HepG2 (cell line): Measurements from ENCODE around the gene SYT1.

Experiments used
- CREB1 ChIP-seq, 2 experiments: fragments of 450-650 bp in 1 of 2; IDR thresholded peaks; 2 replicates each; pipeline ENCODE4 v1.6.1; 2016 to 2017; ENCODE audit warnings: control low read depth in 1 of 2, mild to moderate bottlenecking in 1 of 2, missing compliant biosample characterization in 1 of 2, missing genetic modification characterization in 1 of 2
- FOSL2 ChIP-seq: sonication (generic); formaldehyde crosslinking; IDR thresholded peaks from 2 replicates; pipeline ENCODE4 v1.4.0; 2020; ENCODE audit warnings: missing genetic modification reagents
- GATAD2A ChIP-seq: IDR thresholded peaks from 2 replicates; pipeline ENCODE4 v1.6.1; 2016
- MZF1 ChIP-seq: sonication (generic); formaldehyde crosslinking; IDR thresholded peaks from 2 replicates; pipeline ENCODE4 v1.8.1; 2023; ENCODE audit warnings: mild to moderate bottlenecking, missing genetic modification reagents, borderline replicate concordance
- POLR2AphosphoS5 ChIP-seq: IDR thresholded peaks from 2 replicates; pipeline ENCODE4 v1.6.1; 2012; ENCODE audit warnings: low read depth, low read length
- ZNF10 ChIP-seq: sonication (generic); formaldehyde crosslinking; IDR thresholded peaks from 2 replicates; pipeline ENCODE4 v1.4.0; 2020; ENCODE audit warnings: mild to moderate bottlenecking, low read depth, missing genetic modification reagents, borderline replicate concordance
- ZNF549 ChIP-seq: sonication (generic); formaldehyde crosslinking; IDR thresholded peaks from 2 replicates; pipeline ENCODE4 v1.5.0; 2020; ENCODE audit warnings: missing genetic modification reagents
- ZNF768 ChIP-seq: sonication (generic); formaldehyde crosslinking; IDR thresholded peaks from 2 replicates; pipeline ENCODE4 v1.4.0; 2020; ENCODE audit warnings: missing genetic modification reagents
- TF ChIP-seq, protein P1 (sequence below): sonication (generic); formaldehyde crosslinking; IDR thresholded peaks from 2 replicates; pipeline ENCODE4 v1.5.0; 2020; ENCODE audit warnings: mild to moderate bottlenecking, missing genetic modification reagents, moderate library complexity
- TF ChIP-seq, protein P2 (sequence below): sonication (generic); formaldehyde crosslinking; IDR thresholded peaks from 2 replicates; pipeline ENCODE4 v1.4.0; 2020; ENCODE audit warnings: mild to moderate bottlenecking, missing genetic modification reagents
- TF ChIP-seq, protein P3 (sequence below): sonication (generic); formaldehyde crosslinking; IDR thresholded peaks from 2 replicates; pipeline ENCODE4 v1.4.0; 2020; ENCODE audit warnings: mild to moderate bottlenecking, missing genetic modification reagents
- TF ChIP-seq, protein P4 (sequence below): IDR thresholded peaks from 2 replicates; pipeline ENCODE4 v1.6.1; 2018; ENCODE audit warnings: missing genetic modification reagents, mild to moderate bottlenecking, missing compliant biosample characterization

DNA sequence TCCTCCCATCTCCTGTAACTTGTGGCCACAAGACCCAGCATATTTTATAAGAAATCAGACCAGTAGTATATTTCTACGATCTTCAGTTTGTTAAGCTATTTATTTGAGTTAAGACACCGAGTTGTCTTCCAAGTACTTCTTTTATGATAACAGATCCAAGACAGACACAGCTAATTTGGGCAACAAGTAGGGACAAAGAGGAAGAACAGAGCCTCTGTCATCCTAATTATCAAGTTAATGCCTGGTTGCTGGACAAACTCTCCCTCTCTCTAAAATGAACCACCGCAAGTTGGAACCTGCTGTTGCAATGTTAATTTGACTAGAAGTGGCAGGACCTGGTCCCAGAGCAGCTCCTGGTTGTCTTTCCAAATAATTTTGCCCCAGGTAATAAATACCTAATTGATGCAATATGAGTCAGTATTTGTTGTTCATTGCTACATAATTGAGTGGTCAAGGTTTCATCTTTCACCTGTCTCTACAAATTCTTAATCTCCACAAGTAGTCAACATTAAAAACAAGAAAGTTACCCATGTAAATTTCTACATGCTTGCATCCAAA is 502.5 kb downstream of the SYT1 start:
- TF ChIP-seq, protein P1, sequence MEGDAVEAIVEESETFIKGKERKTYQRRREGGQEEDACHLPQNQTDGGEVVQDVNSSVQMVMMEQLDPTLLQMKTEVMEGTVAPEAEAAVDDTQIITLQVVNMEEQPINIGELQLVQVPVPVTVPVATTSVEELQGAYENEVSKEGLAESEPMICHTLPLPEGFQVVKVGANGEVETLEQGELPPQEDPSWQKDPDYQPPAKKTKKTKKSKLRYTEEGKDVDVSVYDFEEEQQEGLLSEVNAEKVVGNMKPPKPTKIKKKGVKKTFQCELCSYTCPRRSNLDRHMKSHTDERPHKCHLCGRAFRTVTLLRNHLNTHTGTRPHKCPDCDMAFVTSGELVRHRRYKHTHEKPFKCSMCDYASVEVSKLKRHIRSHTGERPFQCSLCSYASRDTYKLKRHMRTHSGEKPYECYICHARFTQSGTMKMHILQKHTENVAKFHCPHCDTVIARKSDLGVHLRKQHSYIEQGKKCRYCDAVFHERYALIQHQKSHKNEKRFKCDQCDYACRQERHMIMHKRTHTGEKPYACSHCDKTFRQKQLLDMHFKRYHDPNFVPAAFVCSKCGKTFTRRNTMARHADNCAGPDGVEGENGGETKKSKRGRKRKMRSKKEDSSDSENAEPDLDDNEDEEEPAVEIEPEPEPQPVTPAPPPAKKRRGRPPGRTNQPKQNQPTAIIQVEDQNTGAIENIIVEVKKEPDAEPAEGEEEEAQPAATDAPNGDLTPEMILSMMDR, result no peak
- TF ChIP-seq, protein P2, sequence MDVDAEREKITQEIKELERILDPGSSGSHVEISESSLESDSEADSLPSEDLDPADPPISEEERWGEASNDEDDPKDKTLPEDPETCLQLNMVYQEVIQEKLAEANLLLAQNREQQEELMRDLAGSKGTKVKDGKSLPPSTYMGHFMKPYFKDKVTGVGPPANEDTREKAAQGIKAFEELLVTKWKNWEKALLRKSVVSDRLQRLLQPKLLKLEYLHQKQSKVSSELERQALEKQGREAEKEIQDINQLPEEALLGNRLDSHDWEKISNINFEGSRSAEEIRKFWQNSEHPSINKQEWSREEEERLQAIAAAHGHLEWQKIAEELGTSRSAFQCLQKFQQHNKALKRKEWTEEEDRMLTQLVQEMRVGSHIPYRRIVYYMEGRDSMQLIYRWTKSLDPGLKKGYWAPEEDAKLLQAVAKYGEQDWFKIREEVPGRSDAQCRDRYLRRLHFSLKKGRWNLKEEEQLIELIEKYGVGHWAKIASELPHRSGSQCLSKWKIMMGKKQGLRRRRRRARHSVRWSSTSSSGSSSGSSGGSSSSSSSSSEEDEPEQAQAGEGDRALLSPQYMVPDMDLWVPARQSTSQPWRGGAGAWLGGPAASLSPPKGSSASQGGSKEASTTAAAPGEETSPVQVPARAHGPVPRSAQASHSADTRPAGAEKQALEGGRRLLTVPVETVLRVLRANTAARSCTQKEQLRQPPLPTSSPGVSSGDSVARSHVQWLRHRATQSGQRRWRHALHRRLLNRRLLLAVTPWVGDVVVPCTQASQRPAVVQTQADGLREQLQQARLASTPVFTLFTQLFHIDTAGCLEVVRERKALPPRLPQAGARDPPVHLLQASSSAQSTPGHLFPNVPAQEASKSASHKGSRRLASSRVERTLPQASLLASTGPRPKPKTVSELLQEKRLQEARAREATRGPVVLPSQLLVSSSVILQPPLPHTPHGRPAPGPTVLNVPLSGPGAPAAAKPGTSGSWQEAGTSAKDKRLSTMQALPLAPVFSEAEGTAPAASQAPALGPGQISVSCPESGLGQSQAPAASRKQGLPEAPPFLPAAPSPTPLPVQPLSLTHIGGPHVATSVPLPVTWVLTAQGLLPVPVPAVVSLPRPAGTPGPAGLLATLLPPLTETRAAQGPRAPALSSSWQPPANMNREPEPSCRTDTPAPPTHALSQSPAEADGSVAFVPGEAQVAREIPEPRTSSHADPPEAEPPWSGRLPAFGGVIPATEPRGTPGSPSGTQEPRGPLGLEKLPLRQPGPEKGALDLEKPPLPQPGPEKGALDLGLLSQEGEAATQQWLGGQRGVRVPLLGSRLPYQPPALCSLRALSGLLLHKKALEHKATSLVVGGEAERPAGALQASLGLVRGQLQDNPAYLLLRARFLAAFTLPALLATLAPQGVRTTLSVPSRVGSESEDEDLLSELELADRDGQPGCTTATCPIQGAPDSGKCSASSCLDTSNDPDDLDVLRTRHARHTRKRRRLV (CRISPR knock-in tag), result no peak
- TF ChIP-seq CREB1 (IDR thresholded peaks at IDR 0.05) (no peak), CREB1 (CRISPR knock-in tag; IDR thresholded peaks at IDR 0.05) (no peak), MZF1 (CRISPR knock-in tag) (no peak), GATAD2A (CRISPR knock-in tag) (no peak), FOSL2 (CRISPR knock-in tag) (no peak), ZNF768 (CRISPR knock-in tag) (no peak), ZNF10 (no peak), ZNF549 (CRISPR knock-in tag) (no peak), POLR2AphosphoS5 (no peak)
- TF ChIP-seq, protein P3, sequence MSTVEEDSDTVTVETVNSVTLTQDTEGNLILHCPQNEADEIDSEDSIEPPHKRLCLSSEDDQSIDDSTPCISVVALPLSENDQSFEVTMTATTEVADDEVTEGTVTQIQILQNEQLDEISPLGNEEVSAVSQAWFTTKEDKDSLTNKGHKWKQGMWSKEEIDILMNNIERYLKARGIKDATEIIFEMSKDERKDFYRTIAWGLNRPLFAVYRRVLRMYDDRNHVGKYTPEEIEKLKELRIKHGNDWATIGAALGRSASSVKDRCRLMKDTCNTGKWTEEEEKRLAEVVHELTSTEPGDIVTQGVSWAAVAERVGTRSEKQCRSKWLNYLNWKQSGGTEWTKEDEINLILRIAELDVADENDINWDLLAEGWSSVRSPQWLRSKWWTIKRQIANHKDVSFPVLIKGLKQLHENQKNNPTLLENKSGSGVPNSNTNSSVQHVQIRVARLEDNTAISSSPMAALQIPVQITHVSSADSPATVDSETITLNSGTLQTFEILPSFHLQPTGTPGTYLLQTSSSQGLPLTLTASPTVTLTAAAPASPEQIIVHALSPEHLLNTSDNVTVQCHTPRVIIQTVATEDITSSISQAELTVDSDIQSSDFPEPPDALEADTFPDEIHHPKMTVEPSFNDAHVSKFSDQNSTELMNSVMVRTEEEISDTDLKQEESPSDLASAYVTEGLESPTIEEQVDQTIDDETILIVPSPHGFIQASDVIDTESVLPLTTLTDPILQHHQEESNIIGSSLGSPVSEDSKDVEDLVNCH (CRISPR knock-in tag), result no peak
- TF ChIP-seq, protein P4, sequence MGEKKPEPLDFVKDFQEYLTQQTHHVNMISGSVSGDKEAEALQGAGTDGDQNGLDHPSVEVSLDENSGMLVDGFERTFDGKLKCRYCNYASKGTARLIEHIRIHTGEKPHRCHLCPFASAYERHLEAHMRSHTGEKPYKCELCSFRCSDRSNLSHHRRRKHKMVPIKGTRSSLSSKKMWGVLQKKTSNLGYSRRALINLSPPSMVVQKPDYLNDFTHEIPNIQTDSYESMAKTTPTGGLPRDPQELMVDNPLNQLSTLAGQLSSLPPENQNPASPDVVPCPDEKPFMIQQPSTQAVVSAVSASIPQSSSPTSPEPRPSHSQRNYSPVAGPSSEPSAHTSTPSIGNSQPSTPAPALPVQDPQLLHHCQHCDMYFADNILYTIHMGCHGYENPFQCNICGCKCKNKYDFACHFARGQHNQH (CRISPR knock-in tag), result no peak
